WTC11 (cell line): Measurements from ENCODE around the gene GLI2. TPM values are rescaled to one million over a fixed set of nuclear protein-coding genes. Genes with fewer than 3 reads are reported as not detected.

ENCODE experiments used
- ATAC-seq: fragments of 200-7000 bp; cut with Tn5 transposase; 2 replicates; pipeline ENCODE4 v1.10.0; 2021; ENCODE audit warnings: mild to moderate bottlenecking, moderate library complexity
- CTCF ChIA-PET: fragments of 300-600 bp; sonication (Branson Sonifier 250); formaldehyde crosslinking; loops from one replicate; lab custom pipeline; 2021; ENCODE audit warnings: antibody characterized with exemption; lab: Charles Lee
- POLR2A ChIA-PET: fragments of 350-600 bp; sonication (Branson Sonifier 250); formaldehyde crosslinking; loops from one replicate; lab custom pipeline; 2021; ENCODE audit warnings: antibody characterized with exemption; lab: Charles Lee
- DNase-seq: peaks from one replicate; pipeline ENCODE4 v3.0.0; 2021; ENCODE audit warnings: low spot score
- H3K27ac Mint-ChIP-seq: 2 replicates; pipeline ENCODE4 v1.8.0; 2021; ENCODE audit warnings: mixed read lengths
- H3K27me3 Mint-ChIP-seq: 2 replicates; pipeline ENCODE4 v1.8.0; 2021; ENCODE audit warnings: low read depth, mild to moderate bottlenecking, moderate library complexity, mixed read lengths
- H3K36me3 Mint-ChIP-seq: 2 replicates; pipeline ENCODE4 v1.8.0; 2021; ENCODE audit warnings: mixed read lengths
- H3K4me1 Mint-ChIP-seq: 2 replicates; pipeline ENCODE4 v1.8.0; 2022; ENCODE audit warnings: mixed read lengths
- H3K4me3 Mint-ChIP-seq: 2 replicates; pipeline ENCODE4 v1.8.0; 2021; ENCODE audit warnings: mild to moderate bottlenecking, moderate library complexity, mixed read lengths
- H3K9me3 Mint-ChIP-seq: 2 replicates; pipeline ENCODE4 v1.8.0; 2021; ENCODE audit warnings: mixed read lengths
- ATF2 ChIP-seq: sonication (generic); formaldehyde crosslinking; IDR thresholded peaks from 2 replicates; pipeline ENCODE4 v1.8.1; 2022; ENCODE audit warnings: low read depth, missing genetic modification reagents, borderline replicate concordance
- CBFB ChIP-seq: sonication (generic); formaldehyde crosslinking; IDR thresholded peaks from 2 replicates; pipeline ENCODE4 v1.8.1; 2022; ENCODE audit warnings: mild to moderate bottlenecking, low read depth, missing genetic modification reagents
- FOXP1 ChIP-seq: sonication (generic); formaldehyde crosslinking; IDR thresholded peaks from 2 replicates; pipeline ENCODE4 v1.8.0; 2022; ENCODE audit warnings: missing genetic modification reagents, mild to moderate bottlenecking, moderate library complexity, borderline replicate concordance
- JAZF1 ChIP-seq: fragments of 250-450 bp; sonication (Bioruptor Pico); IDR thresholded peaks from 2 replicates; pipeline ENCODE4 v1.9.0; 2021; ENCODE audit warnings: moderate library complexity, mild to moderate bottlenecking, inconsistent platforms
- JUN ChIP-seq: sonication (generic); formaldehyde crosslinking; IDR thresholded peaks from 2 replicates; pipeline ENCODE4 v1.8.0; 2023; ENCODE audit warnings: mild to moderate bottlenecking, missing genetic modification reagents
- MAX ChIP-seq: sonication (generic); formaldehyde crosslinking; IDR thresholded peaks from 2 replicates; pipeline ENCODE4 v1.8.0; 2022; ENCODE audit warnings: mild to moderate bottlenecking, missing genetic modification reagents
- MLX ChIP-seq: sonication (generic); formaldehyde crosslinking; IDR thresholded peaks from 2 replicates; pipeline ENCODE4 v1.8.1; 2023; ENCODE audit warnings: mild to moderate bottlenecking, missing genetic modification reagents, moderate library complexity
- MYBL2 ChIP-seq: sonication (generic); formaldehyde crosslinking; IDR thresholded peaks from 2 replicates; pipeline ENCODE4 v1.8.1; 2023; ENCODE audit warnings: mild to moderate bottlenecking, moderate library complexity, missing genetic modification reagents
- NFE2L1 ChIP-seq: sonication (generic); formaldehyde crosslinking; IDR thresholded peaks from 2 replicates; pipeline ENCODE4 v1.8.1; 2023; ENCODE audit warnings: missing genetic modification reagents
- PRDM15 ChIP-seq: sonication (generic); formaldehyde crosslinking; IDR thresholded peaks from 2 replicates; pipeline ENCODE4 v1.8.0; 2022; ENCODE audit warnings: missing genetic modification reagents
- RELA ChIP-seq: sonication (generic); formaldehyde crosslinking; IDR thresholded peaks from 2 replicates; pipeline ENCODE4 v1.8.1; 2022; ENCODE audit warnings: missing genetic modification reagents, mild to moderate bottlenecking, borderline replicate concordance
- TCF7 ChIP-seq: sonication (generic); formaldehyde crosslinking; IDR thresholded peaks from 2 replicates; pipeline ENCODE4 v1.8.0; 2022; ENCODE audit warnings: mild to moderate bottlenecking, low read depth, missing genetic modification reagents, moderate library complexity
- ZNF121 ChIP-seq: sonication (generic); formaldehyde crosslinking; IDR thresholded peaks from 2 replicates; pipeline ENCODE4 v1.8.0; 2023; ENCODE audit warnings: missing genetic modification reagents
- ZNF317 ChIP-seq: sonication (generic); formaldehyde crosslinking; IDR thresholded peaks from 2 replicates; pipeline ENCODE4 v1.8.1; 2023; ENCODE audit warnings: low read depth, mild to moderate bottlenecking, moderate library complexity, missing genetic modification reagents, borderline replicate concordance
- ZNF512 ChIP-seq: sonication (generic); formaldehyde crosslinking; IDR thresholded peaks from 2 replicates; pipeline ENCODE4 v1.8.1; 2022; ENCODE audit warnings: missing genetic modification reagents, borderline replicate concordance
- ZNF532 ChIP-seq: fragments of 250-450 bp; sonication (Bioruptor Pico); IDR thresholded peaks from 2 replicates; pipeline ENCODE4 v1.9.0; 2021; ENCODE audit warnings: mild to moderate bottlenecking, borderline replicate concordance
- ZNF671 ChIP-seq: fragments of 250-450 bp; sonication (Bioruptor Pico); IDR thresholded peaks from 2 replicates; pipeline ENCODE4 v1.8.0; 2021; ENCODE audit warnings: mild to moderate bottlenecking
- total RNA-seq: library from RNA; stranded (reverse); gene quantifications from 3 replicates; pipeline ENCODE4 v1.2.3, GENCODE V29; 2021

Gene GLI2
- total RNA-seq, 1 experiment from 2014 or later, result 60.9 TPM

GRCh38 chr2:120748310-120748709, 12.6 kb downstream of the GLI2 start:
- Mint-ChIP-seq H3K27ac (no peak overlapping the region), H3K4me3 (no peak overlapping the region), H3K4me1 (peaks cover 79% of the 10 kb centered on the region), H3K36me3 (no peaks in the 10 kb centered on the region), H3K27me3 (no peaks in the 10 kb centered on the region), H3K9me3 (no peaks in the 10 kb centered on the region)
- TF ChIP-seq MYBL2 (CRISPR knock-in tag) (no peak), FOXP1 (CRISPR knock-in tag) (no peak), ZNF121 (CRISPR knock-in tag) (no peak), ATF2 (CRISPR knock-in tag) (no peak), MLX (CRISPR knock-in tag) (no peak), ZNF317 (CRISPR knock-in tag) (no peak), NFE2L1 (no peak)
- CTCF ChIA-PET, result no interaction called here
- ATAC-seq, result no peak
- no peak for DNase-seq
- POLR2A ChIA-PET, result no interaction called here

- DNase-seq (no peak), ATAC-seq (no peak)
- Mint-ChIP-seq H3K27ac (no peak overlapping the region), H3K27me3 (no peaks in the 10 kb centered on the region), H3K4me1 (peaks cover 75% of the 10 kb centered on the region), H3K36me3 (no peaks in the 10 kb centered on the region), H3K9me3 (no peaks in the 10 kb centered on the region), H3K4me3 (no peak overlapping the region)
- CTCF ChIA-PET, result no interaction called here
- POLR2A ChIA-PET, result no interaction called here
- TF ChIP-seq ZNF121 (CRISPR knock-in tag), result no peak
- no peak for TF ChIP-seq PRDM15 (CRISPR knock-in tag)
- no peak for TF ChIP-seq MAX (CRISPR knock-in tag)
- TF ChIP-seq ZNF317 (CRISPR knock-in tag), result no peak
- TF ChIP-seq ZNF532 (CRISPR knock-in tag), result no peak
- TF ChIP-seq ZNF671 (CRISPR knock-in tag), result no peak
- TF ChIP-seq JUN (CRISPR knock-in tag), result no peak
- TF ChIP-seq JAZF1, result no peak
- TF ChIP-seq RELA (CRISPR knock-in tag), result no peak
- no peak for TF ChIP-seq TCF7 (CRISPR knock-in tag)
- TF ChIP-seq FOXP1 (CRISPR knock-in tag), result no peak
- no peak for TF ChIP-seq MLX (CRISPR knock-in tag)
- no peak for TF ChIP-seq ZNF512 (CRISPR knock-in tag)
- TF ChIP-seq CBFB, result no peak
- TF ChIP-seq ATF2 (CRISPR knock-in tag), result no peak
Observed at GRCh38 chr2:120748741-120749140, 13.1 kb downstream of the GLI2 start.
